ENCODE measurements around the gene CAMKV.

GRCh38 chr3:49841806-49842205 lies 27.9 kb downstream of the CAMKV start:
- TF ChIP-seq POLR2A (IDR thresholded peaks at IDR 0.05) (no peak), CTCF (IDR thresholded peaks at IDR 0.05) (no peak)
